GM08714 (cell line): ENCODE results near the gene DENND10.

Experiments used
- H3K4me3 ChIP-seq: fragments of 200-500 bp; sonication (Bioruptor generic); 2 replicates; pipeline ENCODE4 v1.5.1; 2014; ENCODE audit warnings: mild to moderate bottlenecking, low read length, inconsistent platforms
- ZNF274 ChIP-seq: IDR thresholded peaks from 2 replicates; pipeline ENCODE4 v1.6.1; 2012; ENCODE audit warnings: mild to moderate bottlenecking, low read depth, low read length

Gene DENND10, protein sequence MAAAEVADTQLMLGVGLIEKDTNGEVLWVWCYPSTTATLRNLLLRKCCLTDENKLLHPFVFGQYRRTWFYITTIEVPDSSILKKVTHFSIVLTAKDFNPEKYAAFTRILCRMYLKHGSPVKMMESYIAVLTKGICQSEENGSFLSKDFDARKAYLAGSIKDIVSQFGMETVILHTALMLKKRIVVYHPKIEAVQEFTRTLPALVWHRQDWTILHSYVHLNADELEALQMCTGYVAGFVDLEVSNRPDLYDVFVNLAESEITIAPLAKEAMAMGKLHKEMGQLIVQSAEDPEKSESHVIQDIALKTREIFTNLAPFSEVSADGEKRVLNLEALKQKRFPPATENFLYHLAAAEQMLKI

DNA sequence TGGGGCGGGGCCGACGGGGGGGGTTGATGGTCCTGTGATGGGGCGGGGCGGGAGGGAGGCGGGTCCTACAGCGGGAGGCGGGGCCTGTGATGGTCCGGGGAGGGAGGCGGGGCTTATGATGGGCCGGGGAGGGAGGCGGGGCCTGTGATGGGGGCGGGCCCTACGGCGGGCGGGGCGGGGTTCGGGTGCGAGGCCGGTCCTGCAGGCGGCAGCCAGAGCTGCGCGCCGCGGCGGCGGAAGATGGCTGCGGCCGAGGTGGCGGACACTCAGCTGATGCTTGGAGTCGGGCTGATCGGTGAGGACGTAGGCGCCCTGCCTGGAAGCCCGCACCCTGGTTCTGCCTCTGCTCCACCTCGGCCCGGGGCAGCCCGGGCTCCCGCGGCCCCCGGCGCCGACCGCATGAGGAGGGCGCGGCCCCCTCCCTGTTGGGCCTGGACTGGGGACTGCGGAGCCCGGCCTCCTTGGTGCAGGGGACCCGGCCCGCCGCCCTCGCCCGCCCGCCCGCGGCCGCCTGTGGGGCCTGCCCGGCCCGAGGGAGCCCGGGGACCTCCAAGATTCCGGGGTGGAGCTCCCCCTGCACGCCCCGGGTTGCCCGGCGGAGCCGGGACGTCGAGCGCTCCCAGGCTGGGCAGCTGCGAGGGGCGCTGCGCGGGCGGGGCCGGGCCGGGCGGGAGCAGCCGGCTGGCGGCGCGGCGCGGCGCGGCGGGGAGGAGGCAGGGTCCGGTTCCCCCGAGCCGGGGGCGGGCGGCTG is at the start of gene DENND10:
Gene DENND10 (plus strand): TSS at position 211 of the 751 bp plus-strand sequence. CDS start 30 bp downstream, at position 241.
- peak within 1 kb of the TSS; percentile 80 for H3K4me3 ChIP-seq
- TF ChIP-seq ZNF274 = no peak

DNA sequence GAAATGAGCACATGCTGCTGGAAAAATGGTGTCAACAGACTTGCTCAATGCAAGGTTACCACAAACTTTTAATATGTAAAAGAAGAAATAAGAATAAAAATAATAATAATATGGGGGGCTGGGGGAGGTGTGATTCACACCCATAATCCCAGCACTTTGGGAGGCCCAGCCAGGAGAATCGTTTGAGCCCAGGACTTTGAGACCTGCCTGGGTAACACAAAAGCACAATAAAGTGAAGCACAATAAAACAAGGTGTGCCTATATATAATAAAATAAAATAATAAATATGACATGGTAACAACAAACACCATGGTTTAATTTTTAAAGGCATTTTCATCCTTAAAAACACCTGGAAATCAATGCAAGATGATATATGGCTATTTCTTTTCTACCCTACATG is 48.4 kb upstream of the DENND10 start:
- TF ChIP-seq ZNF274 = no peak
- H3K4me3 ChIP-seq = no peak overlapping the region

DNA sequence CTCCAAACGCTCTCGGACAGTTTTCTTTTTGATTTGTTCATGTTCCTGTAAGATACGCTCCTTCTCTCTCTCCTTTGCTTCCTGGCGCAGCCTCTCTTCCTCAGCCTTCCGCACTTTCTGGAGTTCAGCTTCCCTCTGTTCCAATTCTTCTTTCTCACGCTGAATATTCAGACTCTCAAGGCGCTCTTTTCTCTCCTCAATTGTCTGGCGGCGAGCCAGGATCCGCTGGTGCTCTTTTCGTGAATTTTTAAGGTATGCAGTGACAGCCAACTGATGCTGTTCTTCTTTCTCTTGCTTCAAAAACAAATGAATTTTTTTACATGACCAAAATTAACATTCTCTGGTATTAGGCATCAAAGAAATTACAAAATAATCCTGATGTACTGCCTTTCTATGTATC is 45.9 kb upstream of the DENND10 start:
- no peak overlapping the region for H3K4me3 ChIP-seq
- TF ChIP-seq ZNF274 = no peak

DNA sequence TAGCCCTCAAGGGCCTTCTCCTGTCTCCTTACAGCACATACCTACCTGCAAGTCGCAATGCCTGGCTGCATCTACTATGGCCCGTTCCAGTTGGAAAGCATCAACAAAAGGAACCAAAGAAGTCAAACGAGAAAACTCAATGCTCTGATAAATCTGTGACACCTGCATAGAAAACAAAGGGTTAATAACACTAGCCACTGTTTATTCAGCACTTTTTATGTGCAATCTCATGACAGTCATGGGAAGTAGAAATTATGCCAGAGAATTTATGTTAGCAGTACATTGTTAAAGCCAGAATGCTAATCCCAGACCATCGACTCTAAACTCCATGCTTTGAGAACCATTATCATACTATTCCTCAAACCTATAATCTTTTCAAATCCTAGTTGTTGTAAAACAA is 44.4 kb upstream of the DENND10 start:
- no peak for TF ChIP-seq ZNF274
- H3K4me3 ChIP-seq = no peak overlapping the region

DNA sequence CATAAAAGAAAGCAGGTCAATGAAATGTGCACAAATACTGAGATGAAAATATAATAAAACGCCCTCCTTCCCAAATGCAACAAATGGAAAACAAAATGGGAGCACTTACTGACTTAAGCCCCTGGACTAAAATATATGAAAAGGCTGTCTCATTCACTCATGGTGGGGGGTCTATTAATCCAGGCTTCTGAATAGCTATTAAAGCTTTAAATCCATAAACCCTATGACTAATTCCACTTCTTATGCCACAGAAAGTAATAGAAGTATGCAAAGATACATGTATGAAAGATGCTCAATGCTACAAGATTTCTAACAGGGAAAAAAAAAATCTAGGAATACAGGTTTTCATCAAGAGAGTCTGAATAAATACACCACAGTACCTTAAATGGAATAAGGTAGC is 43.8 kb upstream of the DENND10 start:
- TF ChIP-seq ZNF274 = no peak
- no peak overlapping the region for H3K4me3 ChIP-seq

DNA sequence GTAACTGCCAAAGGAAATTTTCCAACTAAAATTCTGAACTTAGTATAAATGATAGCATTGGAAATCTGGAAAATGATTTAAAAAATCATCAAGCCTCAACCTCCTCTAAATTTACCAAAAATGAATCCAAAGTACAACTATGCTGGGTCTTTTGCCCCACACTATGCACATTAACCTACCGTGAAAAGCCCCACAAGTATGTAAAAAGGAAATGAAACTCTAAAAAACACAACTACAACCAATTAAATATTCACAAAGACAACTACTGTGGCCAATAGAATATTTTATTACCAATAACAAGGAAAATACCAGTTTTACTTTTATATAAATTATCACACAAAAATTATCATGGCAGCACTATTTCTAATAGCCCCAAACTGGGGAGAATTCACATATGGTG is 42.6 kb upstream of the DENND10 start:
- no peak for TF ChIP-seq ZNF274
- no peak overlapping the region for H3K4me3 ChIP-seq

DNA sequence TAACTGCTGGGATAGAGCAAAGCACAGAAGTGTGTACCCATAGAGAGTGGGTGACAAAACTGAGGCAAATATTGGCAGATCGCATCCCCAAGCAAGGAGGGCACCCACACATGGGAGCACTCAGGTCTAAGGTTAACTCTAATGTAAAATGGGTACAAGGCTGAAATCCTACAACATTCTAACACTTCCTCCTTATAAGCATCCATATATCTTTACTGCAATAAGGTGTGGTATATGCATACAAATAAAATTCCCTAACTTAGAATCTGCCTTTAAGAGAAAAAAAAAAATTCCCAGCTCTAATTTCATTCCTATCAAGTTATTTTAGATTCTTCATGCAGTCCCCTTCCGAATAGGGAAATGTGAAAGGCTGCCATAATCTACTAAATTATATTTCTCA is 42.0 kb upstream of the DENND10 start:
- no peak overlapping the region for H3K4me3 ChIP-seq

DNA sequence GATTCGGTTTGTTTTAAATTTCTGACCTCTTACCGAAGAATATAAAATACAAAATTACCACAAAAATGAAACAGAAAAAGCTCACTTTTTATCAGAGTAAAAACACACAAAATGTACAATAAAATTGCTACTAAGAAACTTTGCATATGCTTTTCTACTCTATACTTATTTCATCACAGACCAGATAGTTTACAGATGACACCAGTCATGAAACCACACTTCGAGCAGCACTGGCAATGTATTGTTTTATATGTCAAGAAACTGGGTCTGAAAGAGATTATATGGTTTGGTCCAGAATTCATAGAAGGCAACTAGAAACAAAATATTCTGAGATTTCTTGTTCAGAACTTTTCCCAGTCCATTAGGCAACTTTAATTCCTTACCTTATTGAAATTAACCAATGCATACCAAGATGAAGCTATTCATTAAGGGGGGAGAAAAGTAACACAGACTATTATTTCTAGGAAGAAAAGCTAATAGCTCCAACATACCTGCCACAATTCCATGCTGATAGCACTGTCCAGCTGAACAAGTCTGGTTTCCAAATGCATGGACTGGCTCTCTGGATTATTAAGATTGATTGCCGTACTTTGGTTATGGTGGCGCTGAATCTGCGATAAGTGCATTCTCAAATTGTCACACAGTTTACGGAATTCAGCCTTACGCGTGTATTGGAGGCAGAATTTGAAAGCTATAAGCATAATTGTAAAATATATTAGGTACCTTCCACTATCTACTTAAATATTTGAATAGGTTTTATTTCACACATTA is 33.3 kb upstream of the DENND10 start:
- no peak for TF ChIP-seq ZNF274

More for the DNA sequence above, 42.0 kb upstream of the DENND10 start:
- no peak for TF ChIP-seq ZNF274

DNA sequence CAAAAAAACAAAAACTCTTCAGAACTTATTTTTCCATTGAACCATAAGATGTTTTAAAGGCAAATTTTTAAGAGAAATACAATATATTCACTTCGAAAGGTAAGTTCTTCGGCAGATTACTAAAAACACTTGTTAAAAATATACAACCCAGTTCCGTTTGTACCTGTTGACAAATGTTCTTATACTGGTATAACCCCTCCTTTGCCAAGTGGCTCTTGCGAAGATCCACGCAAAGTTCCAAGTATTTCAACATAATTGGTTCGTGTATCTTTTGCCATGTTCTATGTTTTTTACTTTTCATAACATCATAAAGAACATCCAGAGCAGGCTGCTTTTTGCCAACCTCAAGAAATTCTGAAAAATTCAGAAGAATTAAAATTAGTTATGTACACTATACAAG is 30.3 kb upstream of the DENND10 start:
- H3K4me3 ChIP-seq = no peak overlapping the region
- no peak for TF ChIP-seq ZNF274

More for the DNA sequence above, 33.3 kb upstream of the DENND10 start:
- no peak overlapping the region for H3K4me3 ChIP-seq

DNA sequence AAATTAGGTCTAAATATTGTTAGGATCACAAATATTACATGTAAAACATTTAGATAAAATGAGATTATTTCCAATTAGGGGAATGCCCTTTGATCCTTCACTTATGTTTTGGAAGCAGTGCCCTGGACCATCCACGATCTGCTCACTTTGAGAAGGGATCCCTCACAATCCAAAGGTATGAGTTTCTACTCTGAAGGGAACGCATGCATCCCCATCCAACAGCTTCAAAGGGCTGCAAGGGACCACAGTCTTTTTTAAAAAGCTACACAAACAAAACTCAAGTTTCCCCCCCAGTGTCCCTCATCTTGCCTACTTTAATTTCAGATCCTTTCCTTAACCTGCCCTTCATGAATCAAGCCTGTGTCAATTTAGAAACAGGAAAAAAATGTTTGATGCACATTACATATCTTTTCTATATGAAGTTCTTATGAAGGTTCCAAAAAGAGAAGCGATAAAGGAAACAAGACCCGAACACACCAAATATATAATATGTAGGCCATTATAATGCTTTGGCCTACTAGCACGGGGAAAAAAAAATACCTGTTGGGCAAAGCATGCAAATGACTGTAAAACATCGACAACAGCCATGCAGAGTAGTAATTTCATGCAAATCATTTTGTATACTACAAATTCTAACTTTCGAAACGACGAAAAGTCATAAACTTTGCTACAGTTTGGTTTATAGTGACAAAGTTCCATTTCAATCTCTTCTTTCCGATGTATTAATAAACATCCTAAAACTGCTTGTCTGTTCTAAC is 25.3 kb upstream of the DENND10 start:
- TF ChIP-seq ZNF274 = no peak
- peak overlapping the region; percentile 63 for H3K4me3 ChIP-seq

DNA sequence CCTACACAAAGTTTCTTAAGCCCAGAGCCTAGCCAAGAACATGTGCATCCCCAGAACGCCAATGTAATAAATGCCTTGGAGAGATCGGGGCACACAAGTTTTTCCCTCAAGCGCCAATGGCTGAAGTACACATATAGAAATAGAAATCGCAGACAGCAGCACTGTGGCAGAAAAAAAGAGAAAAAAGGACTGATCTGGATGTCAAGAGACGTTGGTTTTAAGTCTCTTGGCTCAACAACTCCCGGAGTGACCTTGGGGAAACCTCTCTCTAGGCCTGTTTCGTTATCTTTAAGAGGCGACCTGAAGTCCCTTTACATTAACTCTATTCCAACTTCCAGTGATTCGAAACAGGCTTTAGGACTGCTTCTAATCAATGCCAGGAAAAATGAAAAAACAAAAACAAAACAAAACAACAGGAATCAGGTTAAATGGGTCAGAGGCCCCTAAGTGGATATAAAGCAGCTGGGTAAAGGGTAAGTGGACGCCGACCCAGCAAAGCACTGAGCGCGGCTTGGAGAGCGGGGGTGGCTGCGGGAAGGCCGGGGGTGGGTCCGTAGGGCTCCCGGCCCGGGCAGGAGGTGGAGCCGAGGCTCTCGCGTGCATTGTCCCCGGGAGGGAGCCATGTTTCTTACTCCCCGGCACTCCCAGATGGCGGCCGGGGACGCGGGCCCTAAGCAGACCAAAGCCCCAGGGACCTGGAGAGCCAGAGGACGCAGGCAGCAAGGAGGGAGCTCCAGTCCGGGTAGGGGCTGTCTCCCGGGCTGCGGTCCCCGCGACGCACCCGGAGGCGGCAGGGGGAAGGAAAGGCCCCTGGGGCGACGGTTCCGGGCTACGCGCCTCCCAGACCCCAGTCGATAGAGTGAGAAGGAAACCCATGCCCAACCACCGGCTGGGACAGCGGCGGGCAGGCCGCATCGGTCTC is 24.1 kb upstream of the DENND10 start:
- H3K4me3 ChIP-seq = peak overlapping the region; percentile 63
- no peak for TF ChIP-seq ZNF274

DNA sequence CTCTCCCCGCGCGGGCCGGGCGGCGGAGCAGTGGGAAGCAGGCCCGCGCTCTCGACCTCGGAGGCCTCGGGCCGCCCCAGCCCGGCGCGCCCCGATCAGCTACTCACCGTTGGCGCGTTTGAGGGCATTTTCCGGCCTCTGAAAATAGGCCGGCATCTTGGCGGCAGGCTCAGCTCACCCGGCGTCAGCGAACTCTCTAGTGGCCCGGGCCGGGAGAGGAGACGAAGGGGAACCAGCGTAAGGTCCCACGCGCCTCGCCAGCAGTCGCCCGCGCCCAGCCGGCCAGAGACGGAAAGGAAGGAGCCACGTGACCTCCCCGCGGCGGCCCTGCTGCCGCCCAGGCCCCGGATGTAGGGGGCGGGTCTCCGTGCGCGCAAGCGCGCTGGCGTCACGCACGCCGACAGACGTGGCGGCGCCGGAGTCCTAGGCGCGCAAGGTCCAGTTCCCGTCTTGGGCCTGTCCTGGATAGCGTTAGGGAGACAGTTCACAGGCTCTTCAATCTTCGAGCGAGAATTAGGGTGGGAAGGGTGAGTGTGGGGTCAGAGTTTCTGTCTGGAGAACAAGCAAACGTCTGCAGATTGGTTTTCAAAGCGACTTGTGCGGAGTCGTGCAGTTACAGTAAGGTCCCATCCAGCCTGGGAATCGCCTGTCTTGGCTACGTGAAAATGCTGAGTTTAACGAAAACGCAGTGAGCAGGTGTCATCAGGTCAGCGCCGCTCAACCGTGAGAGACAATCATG is 23.2 kb upstream of the DENND10 start, which contains the start of gene EIF3A:
Gene EIF3A (minus strand): TSS at position 297 of the 739 bp plus-strand sequence. CDS start 141 bp downstream, at position 156.
- H3K4me3 ChIP-seq = peak within 1 kb of the TSS; percentile 63

DNA sequence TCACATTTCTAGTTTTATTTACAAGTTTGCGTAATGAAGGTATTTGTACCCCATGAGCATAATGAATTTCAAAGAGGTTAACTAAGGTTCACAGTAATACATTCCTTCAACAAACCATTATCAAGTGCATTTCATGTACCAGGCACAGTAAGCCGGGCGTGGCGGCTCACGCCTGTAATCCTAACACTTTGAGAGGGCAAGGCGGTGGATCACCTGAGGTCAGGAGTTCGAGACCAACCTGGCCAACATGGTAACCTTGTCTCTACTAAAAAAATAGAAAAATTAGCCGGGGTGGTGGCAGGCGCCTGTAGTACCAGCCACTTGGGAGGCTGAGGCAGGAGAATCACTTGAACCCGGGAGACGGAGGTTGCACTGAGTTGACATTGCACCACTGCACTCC is 19.0 kb upstream of the DENND10 start:
- TF ChIP-seq ZNF274 = no peak
- H3K4me3 ChIP-seq = no peak overlapping the region

More for the DNA sequence above, 23.2 kb upstream of the DENND10 start, which contains the start of gene EIF3A:
- TF ChIP-seq ZNF274 = no peak
